Bronchial epithelial cell (primary cell): ENCODE measurements around the gene SDK2. TPM values are rescaled to one million over a fixed set of nuclear protein-coding genes. Genes with fewer than 3 reads are reported as not detected.

Source experiments
- DNase-seq: peaks from one replicate; pipeline ENCODE4 v3.0.0-alpha.2; 2010; ENCODE audit warnings: low read depth
- FAIRE-seq: peaks from 2 replicates; lab custom pipeline; 2011; peaks lifted over from hg19 to GRCh38; lab: Jason Lieb, UNC
- H3K27me3 ChIP-seq: 2 replicates; pipeline ENCODE4 v1.5.1; 2011; ENCODE audit warnings: low read length; ENCODE audit not compliant: control insufficient read depth, insufficient read depth
- H3K36me3 ChIP-seq: 2 replicates; pipeline ENCODE4 v1.5.1; 2011; ENCODE audit warnings: low read length; ENCODE audit not compliant: control insufficient read depth, insufficient read depth
- H3K4me3 ChIP-seq: 2 replicates; pipeline ENCODE4 v1.5.1; 2011; ENCODE audit warnings: mild to moderate bottlenecking, low read depth, low read length, control low read depth
- total RNA-seq: library from RNA; depleted of rRNA; stranded (reverse); fragments of >200 nt; gene quantifications from 2 replicates; pipeline ENCODE4 v1.2.1, GENCODE V29; 2014
- TF ChIP-seq, protein P1 (sequence below): IDR thresholded peaks from 2 replicates; pipeline ENCODE4 v1.5.1; 2011; ENCODE audit warnings: mild to moderate bottlenecking, moderate library complexity, low read length, control low read depth, inconsistent platforms; ENCODE audit not compliant: insufficient read depth, severe bottlenecking

The SDK2 gene
- total RNA-seq, 1 donor from 2014 or later, result 2.1 TPM

GRCh38 chr17:73647301-73647695 lies 3.1 kb upstream of the SDK2 start:
- FAIRE-seq (no peak), DNase-seq (no peak)
- H3K36me3 ChIP-seq, result no peaks in the 10 kb centered on the region
- H3K27me3 ChIP-seq, result peaks cover 4% of the 10 kb centered on the region
- TF ChIP-seq, protein P1, sequence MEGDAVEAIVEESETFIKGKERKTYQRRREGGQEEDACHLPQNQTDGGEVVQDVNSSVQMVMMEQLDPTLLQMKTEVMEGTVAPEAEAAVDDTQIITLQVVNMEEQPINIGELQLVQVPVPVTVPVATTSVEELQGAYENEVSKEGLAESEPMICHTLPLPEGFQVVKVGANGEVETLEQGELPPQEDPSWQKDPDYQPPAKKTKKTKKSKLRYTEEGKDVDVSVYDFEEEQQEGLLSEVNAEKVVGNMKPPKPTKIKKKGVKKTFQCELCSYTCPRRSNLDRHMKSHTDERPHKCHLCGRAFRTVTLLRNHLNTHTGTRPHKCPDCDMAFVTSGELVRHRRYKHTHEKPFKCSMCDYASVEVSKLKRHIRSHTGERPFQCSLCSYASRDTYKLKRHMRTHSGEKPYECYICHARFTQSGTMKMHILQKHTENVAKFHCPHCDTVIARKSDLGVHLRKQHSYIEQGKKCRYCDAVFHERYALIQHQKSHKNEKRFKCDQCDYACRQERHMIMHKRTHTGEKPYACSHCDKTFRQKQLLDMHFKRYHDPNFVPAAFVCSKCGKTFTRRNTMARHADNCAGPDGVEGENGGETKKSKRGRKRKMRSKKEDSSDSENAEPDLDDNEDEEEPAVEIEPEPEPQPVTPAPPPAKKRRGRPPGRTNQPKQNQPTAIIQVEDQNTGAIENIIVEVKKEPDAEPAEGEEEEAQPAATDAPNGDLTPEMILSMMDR, result no peak
- no peak overlapping the region for H3K4me3 ChIP-seq

GRCh38 chr17:73646409-73647300 lies 2.4 kb upstream of the SDK2 start:
- Histone ChIP-seq H3K27me3 (peaks cover 4% of the 10 kb centered on the region), H3K4me3 (no peak overlapping the region), H3K36me3 (no peaks in the 10 kb centered on the region)
- DNase-seq (no peak), FAIRE-seq (peak; percentile 75)
- TF ChIP-seq, protein P1, result no peak

DNA sequence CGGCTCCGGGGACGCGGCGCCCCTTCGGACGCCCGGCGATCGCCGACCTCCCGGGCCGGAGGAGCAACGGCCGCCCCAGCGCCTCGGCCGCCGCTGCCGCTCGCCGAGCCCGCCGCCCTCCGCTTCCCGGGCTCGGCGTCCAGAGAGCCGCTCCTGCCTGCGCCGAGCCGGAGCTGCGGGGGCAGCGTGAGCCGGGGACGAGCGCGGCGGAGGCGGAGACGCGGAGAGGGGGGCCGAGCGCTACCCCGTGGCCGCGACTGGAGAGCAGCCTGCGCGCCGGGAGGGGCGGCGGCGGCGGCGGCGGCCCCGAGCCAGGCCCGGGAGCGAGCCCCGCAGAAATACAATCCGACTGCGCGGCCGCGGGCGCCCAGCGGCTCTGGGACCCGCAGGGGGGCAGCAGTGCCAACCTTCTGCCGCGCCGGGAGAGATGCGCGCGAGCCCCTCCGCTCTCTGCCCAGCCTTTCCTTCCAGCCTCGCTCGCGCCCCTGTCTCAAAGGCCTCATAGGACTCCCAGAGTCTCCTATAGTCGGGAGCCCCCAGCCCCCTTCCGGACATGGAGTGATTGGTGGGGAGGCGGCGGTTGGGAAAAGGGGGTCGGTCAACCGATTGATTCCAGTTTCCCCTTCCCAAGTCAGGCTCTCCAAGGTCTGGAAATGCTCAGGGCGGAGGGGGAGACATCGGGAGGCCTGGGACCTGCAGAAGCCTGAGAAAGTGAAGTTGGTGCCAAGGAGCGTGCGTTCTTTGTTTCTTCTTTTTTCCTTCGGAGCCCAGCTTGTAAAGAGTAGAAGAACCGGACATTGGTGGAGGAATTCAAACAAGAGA lies 1.0 kb upstream of the SDK2 start:
- peaks cover 4% of the 10 kb centered on the region for H3K27me3 ChIP-seq
- no peaks in the 10 kb centered on the region for H3K36me3 ChIP-seq
- FAIRE-seq, result no peak
- TF ChIP-seq, protein P1, result no peak
- peak; percentile 32 for DNase-seq
- H3K4me3 ChIP-seq, result peak overlapping the region; percentile 78

- FAIRE-seq (no peak), DNase-seq (no peak)
- Histone ChIP-seq H3K4me3 (peak overlapping the region; percentile 78), H3K36me3 (no peaks in the 10 kb centered on the region), H3K27me3 (peaks cover 1% of the 10 kb centered on the region)
- TF ChIP-seq, protein P1, result no peak
These were observed 447 bp downstream of the SDK2 start for GRCh38 chr17:73643852-73644144.

- H3K4me3 ChIP-seq, result peak overlapping the region; percentile 78
- FAIRE-seq (no peak), DNase-seq (peak; percentile 25)
- peaks cover 1% of the 10 kb centered on the region for H3K27me3 ChIP-seq
- H3K36me3 ChIP-seq, result no peaks in the 10 kb centered on the region
- TF ChIP-seq, protein P1, result peak; percentile 42
These were observed 1.0 kb downstream of the SDK2 start for GRCh38 chr17:73643001-73643851.
